NCI-H1694 treated with DMSO at 0.1 percent for 48 hours (cell line): ENCODE data around the gene PRH2.

ENCODE experiments used
- DNase-seq: peaks from one replicate; lab custom pipeline; 2025; lab: John Stamatoyannopoulos, UW

Gene PRH2

DNA sequence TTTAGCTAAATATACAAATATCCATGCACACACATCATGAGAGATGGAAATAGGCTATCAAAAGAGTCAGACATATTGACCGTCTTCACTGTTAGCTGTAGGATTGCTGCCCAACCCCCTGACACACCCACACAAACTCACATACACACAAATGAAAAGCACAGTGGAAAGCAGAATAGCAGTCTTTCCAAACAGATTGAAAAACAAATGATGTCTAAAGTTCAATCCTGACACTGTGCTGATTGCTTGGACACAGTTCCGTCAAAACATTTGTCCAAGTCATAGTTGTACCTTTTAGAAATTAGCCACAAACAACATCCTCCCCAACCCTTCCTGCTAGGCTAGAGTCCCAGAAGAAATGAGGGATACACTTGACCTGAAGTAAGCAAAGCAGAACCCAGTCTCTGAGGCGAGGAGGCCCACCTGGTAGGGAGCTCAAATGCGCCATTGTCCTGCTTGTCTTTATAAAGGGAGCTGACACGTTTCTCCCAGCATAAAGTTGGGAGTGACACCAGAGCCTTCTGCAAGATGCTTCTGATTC lies at the start of gene PRH2:
PRH2 (plus strand) TSS at position 491 of the 541 bp plus-strand sequence; CDS start at position 529, 38 bp downstream.
- no peak for DNase-seq

DNA sequence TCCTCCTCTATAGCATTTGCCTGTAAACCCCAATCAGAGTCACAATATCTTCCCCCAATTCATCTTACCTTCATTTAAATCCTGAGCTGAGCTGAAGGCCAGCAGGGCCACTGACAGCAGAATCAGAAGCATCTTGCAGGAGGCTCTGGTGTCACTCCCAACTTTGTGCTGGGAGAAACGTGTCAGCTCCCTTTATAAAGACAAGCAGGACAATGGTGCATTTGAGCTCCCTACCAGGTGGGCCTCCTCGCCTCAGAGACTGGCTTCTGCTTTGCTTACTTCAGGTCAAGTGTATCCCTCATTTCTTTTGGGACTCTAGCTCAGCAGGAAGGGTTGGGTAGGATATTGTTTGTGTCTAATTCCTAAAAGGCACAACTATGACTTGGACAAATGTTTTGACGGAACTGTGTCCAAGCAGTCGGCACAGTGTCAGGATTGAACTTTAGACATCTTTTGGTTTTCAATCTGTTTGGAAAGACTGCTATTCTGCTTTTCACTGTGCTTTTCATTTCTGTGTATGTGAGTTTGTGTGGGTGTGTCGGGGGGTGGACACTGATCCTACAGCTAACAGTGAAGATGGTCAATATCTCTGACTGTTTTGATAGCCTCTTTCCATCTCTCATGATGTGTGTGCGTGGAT lies 44.8 kb upstream of the PRH2 start, which contains the start of gene PRH1:
PRH1 (minus strand) TSS at position 170 of the 640 bp plus-strand sequence; CDS start at position 132, 38 bp downstream.
- no peak for DNase-seq

DNA sequence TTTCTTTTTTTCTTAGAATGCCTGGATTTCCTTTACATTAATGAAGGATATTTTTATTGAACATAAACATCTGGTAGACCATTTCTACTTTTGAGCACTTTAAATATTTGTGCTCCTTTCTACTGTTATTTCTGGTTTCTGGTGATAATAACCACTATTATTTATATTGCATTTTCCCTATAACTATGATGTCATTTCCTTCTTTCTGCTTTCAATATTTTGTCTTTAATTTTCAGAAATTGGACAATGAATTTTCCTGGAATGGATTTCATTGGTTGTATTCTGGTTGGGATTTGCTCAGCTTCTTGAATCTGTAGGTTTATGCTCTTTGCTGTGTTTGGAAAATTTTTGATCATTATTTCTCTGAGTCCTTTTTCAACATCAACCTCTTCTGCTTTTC lies 39.8 kb upstream of the PRH2 start:
- no peak for DNase-seq

DNA sequence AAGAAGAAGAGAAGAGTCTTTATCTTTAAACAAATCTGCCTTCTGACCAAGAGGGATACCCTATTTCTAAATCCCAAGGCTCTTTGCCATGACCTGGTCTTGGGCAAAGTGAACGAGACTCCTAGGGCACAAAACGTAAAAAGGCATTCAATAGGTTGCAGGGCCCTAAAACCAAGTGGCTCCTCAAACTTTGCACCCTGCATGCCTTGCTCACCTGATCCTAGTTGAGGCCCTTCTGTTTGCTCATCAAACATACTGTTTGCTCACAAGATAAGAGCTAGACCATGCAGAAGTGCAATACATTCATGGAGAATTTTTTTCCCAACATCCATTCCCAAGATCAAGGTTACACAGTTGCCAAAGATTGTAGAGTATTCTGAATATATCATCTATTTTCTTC lies 37.1 kb upstream of the PRH2 start:
- DNase-seq: no peak

DNA sequence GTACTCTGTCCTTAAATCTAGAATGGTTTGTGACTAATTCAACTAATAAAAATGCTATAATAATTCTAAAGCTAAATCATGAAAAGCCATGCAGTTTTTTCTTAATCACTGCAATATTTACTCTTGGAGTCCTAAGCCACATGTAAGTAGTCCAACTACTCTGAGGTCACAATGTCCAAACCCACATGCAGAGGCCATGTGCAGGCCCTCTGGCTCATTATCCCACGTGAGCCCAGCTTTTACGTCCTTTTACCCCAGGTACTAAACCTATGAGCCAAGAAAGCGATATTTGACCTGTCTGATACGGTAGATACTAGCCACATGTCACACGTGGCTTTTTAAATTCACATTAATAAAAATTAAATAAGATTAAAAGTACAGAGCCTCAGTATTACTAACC lies 32.2 kb upstream of the PRH2 start:
- no peak for DNase-seq

DNA sequence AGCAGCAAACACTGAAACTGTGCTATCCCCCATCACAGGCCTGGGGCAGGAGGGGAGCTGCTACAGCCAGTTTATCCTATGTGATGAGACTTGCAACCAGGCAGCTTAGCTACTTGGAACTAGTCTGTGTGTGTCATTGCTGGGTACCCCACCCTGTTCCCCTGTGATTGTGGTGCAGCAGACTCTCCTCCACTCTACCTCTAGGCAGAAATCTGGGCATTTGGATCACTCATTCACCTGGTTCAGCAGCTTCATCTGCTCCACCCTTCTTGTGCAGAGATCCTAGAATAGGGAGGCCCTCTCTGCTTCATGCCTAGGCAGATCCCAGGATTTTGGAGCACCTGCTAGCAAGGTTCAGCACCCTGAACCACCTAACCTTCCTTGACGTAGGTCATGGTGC lies 28.5 kb upstream of the PRH2 start:
- no peak for DNase-seq

DNA sequence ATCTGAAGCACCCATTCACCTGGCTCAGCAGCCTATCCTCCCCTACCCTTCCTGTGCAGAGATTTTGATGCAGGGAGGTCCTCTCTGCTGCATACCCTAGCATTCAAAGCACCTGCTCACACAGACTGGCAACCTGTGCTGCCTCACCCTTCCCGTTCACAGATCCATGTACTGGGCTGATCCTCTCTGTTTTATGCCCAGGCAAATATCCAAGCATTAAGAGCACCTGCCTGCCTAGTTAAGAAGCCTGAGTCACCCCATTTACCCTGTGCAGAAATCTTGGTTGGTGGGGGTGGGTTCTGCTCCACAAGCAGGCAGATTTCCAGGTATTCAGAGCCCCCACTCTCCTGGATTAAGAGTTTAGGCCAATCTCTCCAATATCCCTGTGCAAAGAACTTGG lies 28.1 kb upstream of the PRH2 start:
- DNase-seq: no peak

DNA sequence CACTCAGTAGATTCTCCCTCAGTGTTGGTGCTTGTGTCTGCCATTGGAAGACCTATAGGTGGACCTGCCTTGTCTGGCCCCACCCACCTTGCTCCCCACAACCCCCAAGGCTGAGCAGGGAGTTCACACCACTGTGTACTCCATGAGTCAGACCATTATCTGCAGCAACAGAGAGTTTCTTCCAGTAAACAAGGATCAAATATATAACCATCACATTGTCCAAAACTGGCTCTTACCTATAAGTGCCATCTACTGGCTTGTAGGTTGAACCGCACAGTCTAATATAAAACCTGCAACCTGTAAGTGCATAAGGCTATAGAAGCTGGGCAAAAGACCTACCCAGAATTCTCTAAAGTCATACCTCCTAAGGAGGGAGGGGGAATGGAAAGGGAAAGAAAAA lies 27.6 kb upstream of the PRH2 start:
- DNase-seq: no peak

DNA sequence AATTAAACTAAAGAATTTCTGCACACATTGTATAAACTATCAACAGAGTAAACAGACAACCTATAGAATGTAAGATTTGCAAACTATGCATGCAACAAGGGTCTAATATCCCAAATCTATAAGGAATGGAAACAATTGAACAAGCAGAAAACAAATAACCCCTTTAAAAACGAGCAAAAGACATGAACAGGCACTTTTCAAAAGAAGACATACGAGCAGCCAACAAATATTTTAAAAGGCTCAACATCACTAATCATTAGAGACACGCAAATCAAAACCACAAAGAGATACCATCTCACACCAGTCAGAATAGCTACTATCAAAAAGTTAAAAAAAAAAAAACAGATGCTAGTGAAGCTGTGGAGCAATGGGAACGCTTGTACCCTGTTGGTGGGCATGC lies 24.4 kb upstream of the PRH2 start:
- DNase-seq: no peak

DNA sequence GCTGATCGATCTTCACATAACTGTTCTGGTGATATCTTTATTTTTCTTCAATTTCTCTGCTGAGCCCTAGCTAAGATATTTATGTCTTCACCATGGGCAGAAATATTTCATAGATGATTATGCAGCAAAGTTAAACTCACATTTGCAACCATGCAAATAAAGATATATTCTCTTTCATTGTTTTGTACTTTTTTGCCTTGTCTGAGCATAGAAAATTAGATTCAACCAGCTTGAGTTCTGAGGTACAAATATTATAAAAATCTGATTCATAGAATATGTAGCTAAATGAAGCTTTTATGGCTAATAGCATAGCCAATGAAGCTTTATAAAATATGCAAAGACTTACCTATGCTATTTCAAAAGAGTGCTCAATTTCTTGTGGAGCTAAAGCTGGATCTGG lies 19.6 kb upstream of the PRH2 start, which contains the start of gene TAS2R13:
TAS2R13 (minus strand) TSS at position 101 of the 400 bp plus-strand sequence. CDS start 264 bp downstream, outside the sequence.
- no peak for DNase-seq

DNA sequence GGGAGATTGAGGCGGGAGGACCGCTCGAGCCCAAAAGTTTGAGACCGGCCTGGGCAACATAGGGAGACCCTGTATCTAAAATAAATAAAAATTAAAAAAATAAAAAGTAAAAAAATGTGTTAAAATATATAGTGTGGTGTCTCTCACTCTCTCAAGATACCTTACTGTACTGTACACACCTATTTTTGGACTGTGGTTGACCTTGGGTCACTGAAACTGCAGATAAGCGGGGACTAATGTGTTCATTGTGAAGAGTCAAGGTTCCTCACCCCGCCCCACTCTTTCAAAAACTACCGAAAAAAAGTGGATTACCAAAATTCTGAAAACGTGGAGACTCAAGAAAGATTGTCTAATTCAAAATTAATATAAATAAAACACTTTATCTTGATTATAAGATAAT lies 18.7 kb upstream of the PRH2 start:
- no peak for DNase-seq

DNA sequence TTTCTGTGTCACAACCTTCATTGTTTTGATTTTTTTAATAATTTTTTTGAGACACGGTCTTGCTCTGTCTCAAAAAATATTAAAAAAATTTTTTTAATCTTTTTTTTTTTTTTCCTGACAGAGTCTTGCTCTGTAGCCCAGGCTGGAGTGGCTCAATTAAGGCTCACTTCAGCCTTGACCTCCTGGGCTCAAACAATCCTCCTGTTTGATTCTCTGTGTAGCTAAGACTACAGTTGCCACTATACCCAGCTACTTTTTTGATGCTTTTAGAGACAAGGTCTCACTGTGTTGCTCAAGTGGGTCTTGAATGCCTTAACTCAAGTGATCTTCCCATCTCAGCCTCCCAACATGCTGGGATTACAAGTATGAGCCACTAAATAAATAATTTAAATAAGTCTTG lies 9.2 kb upstream of the PRH2 start:
- no peak for DNase-seq

DNA sequence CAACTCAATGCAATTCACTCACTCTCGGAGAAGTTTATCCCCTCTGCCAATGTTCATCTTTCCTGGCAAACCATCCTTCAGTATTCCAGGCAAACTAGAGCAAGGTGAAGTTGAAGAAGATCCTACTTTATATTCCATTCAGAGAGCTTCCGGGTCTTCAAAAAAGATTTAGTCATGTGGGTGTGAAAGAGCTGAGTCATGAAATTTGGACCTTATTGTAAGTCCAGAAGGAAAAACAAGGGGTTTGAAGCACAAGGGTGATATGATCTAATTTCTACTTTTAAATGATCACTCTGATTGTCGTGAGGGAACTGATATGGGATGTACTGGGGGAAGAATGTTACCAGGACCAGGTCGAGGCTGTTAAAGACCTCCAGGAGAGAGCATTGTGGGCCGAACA lies 2.8 kb upstream of the PRH2 start:
- DNase-seq: no peak

DNA sequence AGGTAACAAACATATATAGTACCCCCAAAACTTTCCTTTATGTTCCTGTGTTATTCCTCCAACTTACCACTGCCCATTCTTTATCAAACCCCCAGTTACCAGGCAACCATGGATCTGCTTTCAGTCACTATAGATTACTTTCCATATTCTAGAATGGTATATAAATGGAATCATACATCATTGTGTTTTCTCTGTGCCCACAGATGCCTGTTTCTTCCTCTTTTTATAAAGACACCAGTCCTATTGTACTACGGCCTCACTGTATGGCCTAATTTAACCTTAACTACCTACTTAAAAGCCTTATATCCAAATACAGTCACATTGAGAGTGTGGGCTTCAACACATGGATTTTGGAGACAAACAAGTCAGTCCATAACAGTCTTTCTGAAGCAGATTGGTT lies 7.5 kb downstream of the PRH2 start:
- DNase-seq: no peak

DNA sequence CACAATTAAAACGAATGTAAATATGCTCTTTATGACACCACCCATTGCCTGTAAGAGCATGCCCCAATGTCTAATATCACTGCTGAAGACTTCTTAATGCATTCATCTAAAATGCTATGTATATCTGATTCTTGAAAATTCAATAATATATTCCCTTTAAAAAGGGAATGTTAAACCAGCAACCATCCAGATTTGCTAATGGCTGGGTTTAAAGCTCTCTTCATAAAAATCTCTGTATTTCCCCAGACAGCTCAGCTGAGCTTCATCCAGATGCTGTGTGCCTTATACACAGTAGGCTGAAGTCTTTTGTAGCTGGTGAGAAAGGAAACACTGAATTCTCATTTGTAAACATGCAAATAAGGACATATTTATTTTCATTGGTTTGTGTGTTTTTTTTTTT lies 10.1 kb downstream of the PRH2 start, which contains the start of gene TAS2R14:
TAS2R14 (minus strand) TSS at position 101 of the 400 bp plus-strand sequence; CDS start at position 45, 56 bp downstream.
- DNase-seq: no peak

DNA sequence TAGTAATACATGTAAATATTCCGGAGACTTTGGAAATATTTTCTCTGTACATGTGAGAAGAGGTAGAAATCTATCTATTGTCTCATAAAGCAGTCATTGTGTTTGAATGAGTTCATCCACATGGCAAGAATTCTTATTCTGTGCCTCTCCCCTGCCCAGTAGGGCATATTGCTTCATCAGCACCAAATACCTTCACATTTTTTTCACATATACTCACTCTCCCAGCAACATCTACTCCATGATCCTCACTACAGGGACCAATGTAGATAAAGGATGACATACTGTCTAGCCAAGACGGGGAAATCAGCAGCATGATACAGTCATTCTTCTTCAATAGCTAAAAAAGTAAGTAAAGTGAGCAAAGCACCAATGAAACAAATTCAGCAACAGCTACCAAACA lies 11.4 kb downstream of the PRH2 start:
- no peak for DNase-seq

DNA sequence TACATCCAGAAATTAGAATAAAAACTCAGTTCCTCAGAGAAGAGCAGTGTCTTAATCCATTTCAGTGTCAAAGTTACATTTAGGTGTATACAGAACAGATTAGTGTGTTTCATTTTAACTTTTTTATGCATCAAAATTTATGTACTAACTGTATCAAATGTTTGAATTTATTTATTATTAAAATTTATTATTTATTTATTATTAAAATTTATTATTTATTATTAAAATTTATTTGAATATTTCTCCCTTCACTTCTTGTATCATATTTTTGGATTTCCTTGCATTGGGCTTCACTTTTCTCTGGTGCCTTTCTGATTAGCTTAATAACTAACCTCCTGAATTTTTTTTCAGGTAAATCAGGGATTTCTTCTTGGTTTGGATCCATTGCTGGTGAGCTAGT lies 12.3 kb downstream of the PRH2 start:
- DNase-seq: no peak

DNA sequence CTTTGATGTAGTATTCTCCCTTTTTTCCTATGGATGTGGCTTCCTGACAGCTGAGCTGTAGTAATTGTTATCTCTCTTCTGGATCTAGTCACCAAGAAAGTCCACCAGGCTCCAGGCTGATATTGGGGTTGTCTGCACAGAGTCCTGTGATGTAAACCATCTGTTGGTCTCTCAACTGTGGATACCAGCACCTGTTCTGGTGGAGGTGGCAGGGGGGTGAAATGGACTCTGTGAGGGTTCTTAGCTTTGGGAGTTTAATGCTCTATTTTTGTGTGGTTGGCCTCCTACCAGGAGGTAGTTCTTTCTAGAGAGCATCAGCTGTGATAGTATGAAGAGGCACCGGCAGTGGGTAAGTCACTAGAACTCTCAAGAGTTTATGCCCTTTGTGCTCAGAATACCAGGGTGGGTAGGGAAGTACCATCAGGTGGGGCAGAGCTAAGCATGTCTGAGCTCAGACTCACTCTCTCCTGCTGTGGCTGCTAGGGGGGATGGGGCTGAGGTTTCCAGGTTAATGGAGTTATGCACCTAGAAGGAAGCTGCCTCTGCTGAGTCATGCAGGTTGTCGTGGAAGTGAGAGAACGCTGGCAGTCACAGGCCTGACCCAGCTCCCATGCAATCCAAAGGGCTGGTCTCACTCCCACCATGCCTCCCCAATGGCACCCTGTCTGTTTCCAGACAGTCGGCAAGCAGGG lies 13.0 kb downstream of the PRH2 start:
- DNase-seq: no peak

DNA sequence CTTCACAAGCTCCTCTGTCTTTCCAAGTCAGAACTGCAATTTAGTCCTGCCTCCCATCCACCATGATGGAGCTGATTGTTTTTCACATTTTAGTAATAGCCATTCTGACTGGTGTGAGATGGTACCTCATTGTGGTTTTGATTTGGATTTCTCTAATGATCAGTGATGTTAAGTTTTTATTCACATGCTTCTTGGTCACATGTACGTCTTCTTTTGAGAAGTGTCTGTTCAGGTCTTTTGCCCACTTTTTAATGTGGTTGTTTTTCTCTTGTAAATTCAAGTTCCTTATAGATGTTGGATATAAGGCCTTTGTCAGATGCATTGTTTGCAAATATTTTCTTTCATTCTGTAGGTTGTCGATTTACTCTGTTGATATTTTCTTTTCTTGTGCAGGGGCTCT lies 14.1 kb downstream of the PRH2 start:
- DNase-seq: no peak

DNA sequence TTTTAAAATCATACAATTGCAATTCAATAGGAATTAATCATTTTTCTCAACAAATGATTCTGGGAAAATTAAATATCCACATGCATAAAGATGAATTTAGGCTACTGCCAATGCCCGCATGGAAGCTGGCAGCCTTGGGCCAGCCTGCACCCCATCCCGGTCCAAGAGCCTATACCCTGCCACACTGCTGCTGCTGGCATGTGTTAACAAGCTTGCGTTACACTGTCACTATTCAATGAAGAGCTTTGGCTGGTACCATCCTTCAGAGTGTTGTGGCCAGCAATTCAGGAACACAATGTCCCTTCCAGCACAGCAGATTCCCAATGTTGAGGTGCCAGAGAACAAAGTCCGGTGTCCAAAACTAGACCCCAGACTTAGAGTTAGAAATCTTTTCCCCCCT lies 23.6 kb downstream of the PRH2 start:
- DNase-seq: no peak

DNA sequence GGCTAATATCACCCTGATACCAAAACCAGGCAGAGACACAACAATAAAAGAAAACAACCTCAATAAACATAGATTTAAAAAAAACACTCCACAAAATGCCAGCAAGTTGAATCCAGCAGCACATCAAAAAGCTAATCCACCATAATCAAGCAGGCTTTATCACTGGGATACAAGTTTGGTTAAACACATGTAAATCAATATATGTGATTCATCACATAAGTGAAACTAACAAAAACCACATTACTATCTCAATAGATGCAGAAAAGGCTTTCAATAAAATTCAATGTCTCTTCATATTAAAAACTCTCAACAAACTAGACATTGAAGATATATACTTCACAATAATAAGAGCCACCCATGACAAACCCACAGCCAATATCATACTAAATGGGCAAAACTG lies 27.0 kb downstream of the PRH2 start:
- DNase-seq: no peak

DNA sequence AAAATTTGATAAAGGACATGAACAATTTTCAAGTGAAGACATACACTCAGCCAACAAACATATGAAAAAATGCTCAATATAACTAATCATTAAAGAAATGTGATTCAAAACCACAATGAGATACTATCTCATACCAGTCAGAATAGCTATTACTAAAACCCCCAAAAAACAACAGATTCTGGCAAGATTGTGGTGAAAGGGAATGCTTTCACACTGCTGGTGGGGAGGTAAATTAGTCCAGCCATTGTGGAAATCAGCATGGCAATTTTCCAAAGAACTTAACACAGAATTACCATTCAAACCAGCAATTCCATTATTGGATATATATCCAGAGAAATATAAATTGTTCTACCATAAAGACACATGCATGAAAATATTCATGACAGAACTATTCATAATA lies 28.7 kb downstream of the PRH2 start:
- DNase-seq: no peak

DNA sequence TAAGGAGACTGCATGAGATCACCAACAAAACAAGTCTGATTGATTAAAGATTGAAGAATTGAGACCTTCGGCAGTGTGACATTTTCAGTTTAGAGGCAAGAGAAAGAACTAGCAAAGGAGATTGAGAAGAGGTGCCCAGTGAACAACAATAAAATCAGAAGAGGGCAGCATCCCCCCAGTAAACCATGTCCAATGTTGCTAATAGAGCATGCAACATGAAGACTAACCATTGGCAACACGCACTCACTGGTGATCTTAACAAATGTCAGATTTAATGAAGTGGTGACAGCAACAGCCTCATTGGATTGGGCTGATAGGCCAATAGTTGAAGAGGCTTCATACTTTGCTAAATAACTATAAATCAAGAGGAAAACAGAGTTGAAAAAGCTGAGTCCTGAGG lies 30.8 kb downstream of the PRH2 start:
- DNase-seq: no peak
